Thoracic aorta (tissue), 2 donors: ENCODE measurements around the gene RPL23. TPM values are rescaled to one million over a fixed set of nuclear protein-coding genes. Genes with fewer than 3 reads are reported as not detected.

Experiments used
- ATAC-seq: fragments of 150-250 bp; one replicate; pipeline ENCODE4 v1.8.0; 2017; ENCODE audit warnings: low read depth; ENCODE audit not compliant: insufficient number of reproducible peaks, low FRiP score
- DNase-seq: peaks from one replicate; pipeline ENCODE4 v3.0.0-alpha.2; 2020; ENCODE audit warnings: low spot score
- H3K27ac ChIP-seq, 2 donors: fragments of 200-600 bp; sonication (generic); 1 replicate in 1 of 2; 2 replicates in 1 of 2; pipeline ENCODE4 v1.5.1; 2016; ENCODE audit warnings: mild to moderate bottlenecking in 2 of 2, moderate library complexity in 2 of 2
- H3K27me3 ChIP-seq: fragments of 200-600 bp; sonication (generic); replicated peaks from 2 replicates; pipeline ENCODE4 v1.6.0; 2016; ENCODE audit warnings: mild to moderate bottlenecking; ENCODE audit not compliant: insufficient read depth
- H3K36me3 ChIP-seq: fragments of 200-600 bp; sonication (generic); one replicate; pipeline ENCODE4 v1.5.1; 2016
- H3K4me1 ChIP-seq, 2 donors: fragments of 200-600 bp; sonication (generic); 1 replicate in 1 of 2; 2 replicates in 1 of 2; pipeline versions ENCODE4 v1.5.1 to v1.6.0; 2016; ENCODE audit warnings: low read depth in 2 of 2, mild to moderate bottlenecking in 1 of 2; ENCODE audit not compliant: control insufficient read depth in 1 of 2
- H3K4me3 ChIP-seq: fragments of 200-600 bp; sonication (generic); 2 replicates; pipeline ENCODE4 v1.5.1; 2016; ENCODE audit warnings: mild to moderate bottlenecking
- H3K9me3 ChIP-seq: fragments of 200-600 bp; sonication (generic); 2 replicates; pipeline ENCODE4 v1.5.1; 2016
- total RNA-seq, 2 donors: library from RNA; depleted of rRNA; stranded (reverse); fragments of >200 nt; gene quantifications; one replicate each; pipeline versions ENCODE4 v1.1.0 to v1.2.3, GENCODE V29; 2016
- TF ChIP-seq, protein P1 (sequence below): fragments of 200-600 bp; sonication (generic); IDR thresholded peaks from one replicate; pipeline ENCODE4 v1.5.1; 2019; ENCODE audit warnings: antibody characterized with exemption

The RPL23 gene
- total RNA-seq, 2 donors from 2014 or later, result 870 to 981 TPM

GRCh38 chr17:38799501-38800236 lies 53.9 kb downstream of the RPL23 start, which contains the start of gene PIP4K2B:
Gene PIP4K2B, minus strand, starts transcription at chr17:38799556. Its CDS starts 132 bp downstream, at chr17:38799424.
- no peaks in the 10 kb centered on the region for H3K27me3 ChIP-seq
- peaks cover 24% of the 10 kb centered on the region for H3K36me3 ChIP-seq
- peak; percentile 89 for ATAC-seq
- TF ChIP-seq, protein P1, sequence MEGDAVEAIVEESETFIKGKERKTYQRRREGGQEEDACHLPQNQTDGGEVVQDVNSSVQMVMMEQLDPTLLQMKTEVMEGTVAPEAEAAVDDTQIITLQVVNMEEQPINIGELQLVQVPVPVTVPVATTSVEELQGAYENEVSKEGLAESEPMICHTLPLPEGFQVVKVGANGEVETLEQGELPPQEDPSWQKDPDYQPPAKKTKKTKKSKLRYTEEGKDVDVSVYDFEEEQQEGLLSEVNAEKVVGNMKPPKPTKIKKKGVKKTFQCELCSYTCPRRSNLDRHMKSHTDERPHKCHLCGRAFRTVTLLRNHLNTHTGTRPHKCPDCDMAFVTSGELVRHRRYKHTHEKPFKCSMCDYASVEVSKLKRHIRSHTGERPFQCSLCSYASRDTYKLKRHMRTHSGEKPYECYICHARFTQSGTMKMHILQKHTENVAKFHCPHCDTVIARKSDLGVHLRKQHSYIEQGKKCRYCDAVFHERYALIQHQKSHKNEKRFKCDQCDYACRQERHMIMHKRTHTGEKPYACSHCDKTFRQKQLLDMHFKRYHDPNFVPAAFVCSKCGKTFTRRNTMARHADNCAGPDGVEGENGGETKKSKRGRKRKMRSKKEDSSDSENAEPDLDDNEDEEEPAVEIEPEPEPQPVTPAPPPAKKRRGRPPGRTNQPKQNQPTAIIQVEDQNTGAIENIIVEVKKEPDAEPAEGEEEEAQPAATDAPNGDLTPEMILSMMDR, result no peak
- H3K9me3 ChIP-seq, result no peaks in the 10 kb centered on the region
- DNase-seq, result peak; percentile 87
- H3K4me3 ChIP-seq, result peak within 1 kb of the TSS; percentile 93
- H3K27ac ChIP-seq, result peak within 1 kb of the TSS; percentile 97 to 99
- H3K4me1 ChIP-seq, result peaks cover 19 to 37% of the 10 kb centered on the region in 2 donors

- H3K27ac ChIP-seq, result peak overlapping the region; percentile 97 to 99
- ATAC-seq, result no peak
- DNase-seq, result peak; percentile 8
- H3K36me3 ChIP-seq, result peaks cover 16% of the 10 kb centered on the region
- TF ChIP-seq, protein P1, result no peak
- peaks cover 19 to 45% of the 10 kb centered on the region in 2 donors for H3K4me1 ChIP-seq
- no peaks in the 10 kb centered on the region for H3K27me3 ChIP-seq
- no peaks in the 10 kb centered on the region for H3K9me3 ChIP-seq
- H3K4me3 ChIP-seq, result peak overlapping the region; percentile 93
These were observed 54.7 kb downstream of the RPL23 start for GRCh38 chr17:38798614-38799500.

Other genes starting within 250 kb of the RPL23 start
- gene SRCIN1, start 247.8 kb downstream of the RPL23 start, total RNA-seq, result not detected
- 1 to 10 TPM in 1 of 2 donors, under 1 TPM in 1; 0.54 to 3.3 TPM for gene EPOP, start 178.8 kb downstream of the RPL23 start, total RNA-seq
- gene MLLT6, start 148.4 kb downstream of the RPL23 start, total RNA-seq, result 100 to 1,000 TPM; 113 to 201 TPM
- gene CISD3, start 123.4 kb downstream of the RPL23 start, total RNA-seq, result 1 to 10 TPM; 9.3 to 9.6 TPM
- 10 to 100 TPM; 14.1 to 28.4 TPM for gene PCGF2, start 105.4 kb downstream of the RPL23 start, total RNA-seq
- gene PSMB3, start 101.0 kb downstream of the RPL23 start, total RNA-seq, result 100 to 1,000 TPM; 108 to 124 TPM
- gene PIP4K2B, start 54.2 kb downstream of the RPL23 start, total RNA-seq, result 10 to 100 TPM; 56.9 to 82.0 TPM
- gene CWC25, start 28.4 kb downstream of the RPL23 start, total RNA-seq, result 10 to 100 TPM; 28.0 to 29.1 TPM
- 100 to 1,000 TPM in 1 of 2 donors, 10 to 100 TPM in 1; 87.2 to 219 TPM for gene LASP1, start 16.3 kb upstream of the RPL23 start, total RNA-seq
- not detected for gene FBXO47, start 113.7 kb upstream of the RPL23 start, total RNA-seq